Measurements from ENCODE around the gene SMARCD3.

- TF ChIP-seq CTCF (IDR thresholded peaks at IDR 0.05; ENCODE audit: low read depth, low read length), result no peak
- no peak for TF ChIP-seq EZH2phosphoT487 (IDR thresholded peaks at IDR 0.05; ENCODE audit: low read depth)
Observed at GRCh38 chr7:151218170-151218569, 30.3 kb downstream of the SMARCD3 start.

Data from OCI-LY3 (cell line).